Stimulated activated CD8-positive, alpha-beta memory T cell treated with anti-CD3 and anti-CD28 coated beads, Interleukin-15, amount 100 ng/mL, for 48 hours (primary cell): ENCODE measurements around the gene EWSR1.

Source experiments
- DNase-seq, 2 donors: peaks; one replicate each; pipeline ENCODE4 v3.0.0-alpha.2; 2020; ENCODE audit warnings: low read depth in 2 of 2

Gene EWSR1

GRCh38 chr22:29305836-29306174 lies 37.7 kb downstream of the EWSR1 start:
- no peak for DNase-seq

- peak in 1 of 2 donors; percentile 37 for DNase-seq
These were observed 38.2 kb downstream of the EWSR1 start, which contains the start of gene GAS2L1 for GRCh38 chr22:29306175-29306834. GAS2L1 (plus strand) TSS chr22:29306650; CDS start chr22:29308106, 1,456 bp downstream.

- no peak for DNase-seq
These were observed 38.9 kb downstream of the EWSR1 start for GRCh38 chr22:29306835-29307595.

- DNase-seq, result no peak
These were observed 39.6 kb downstream of the EWSR1 start for GRCh38 chr22:29307596-29308147.

- no peak for DNase-seq
These were observed 40.2 kb downstream of the EWSR1 start for GRCh38 chr22:29308148-29308790.

- DNase-seq, result peak; percentile 23 to 42
These were observed 40.8 kb downstream of the EWSR1 start for GRCh38 chr22:29308791-29309262.

GRCh38 chr22:29309332-29310064 lies 41.4 kb downstream of the EWSR1 start:
- DNase-seq, result no peak

- DNase-seq, result no peak
These were observed 42.2 kb downstream of the EWSR1 start for GRCh38 chr22:29310065-29310862.

- DNase-seq, result peak; percentile 66 to 71
These were observed 42.8 kb downstream of the EWSR1 start for GRCh38 chr22:29310863-29311339.

- no peak for DNase-seq
These were observed 43.6 kb downstream of the EWSR1 start for GRCh38 chr22:29311464-29312217.

GRCh38 chr22:29312218-29313125 lies 44.4 kb downstream of the EWSR1 start:
- DNase-seq, result no peak

GRCh38 chr22:29313126-29313575 lies 45.1 kb downstream of the EWSR1 start:
- peak in 1 of 2 donors; percentile 25 for DNase-seq

- DNase-seq, result no peak
These were observed 45.8 kb downstream of the EWSR1 start for GRCh38 chr22:29313576-29314466.

GRCh38 chr22:29314537-29315285 lies 46.6 kb downstream of the EWSR1 start:
- DNase-seq, result no peak

- DNase-seq, result no peak
These were observed 47.4 kb downstream of the EWSR1 start, which contains the start of gene RASL10A for GRCh38 chr22:29315286-29316140. RASL10A (minus strand) TSS chr22:29315697; CDS start chr22:29315246, 451 bp downstream.
